HG03354 (cell line): Measurements from ENCODE around the gene LRRK1.

ENCODE experiments used
- ATAC-seq: cut with Tn5 transposase; IDR thresholded peaks from one replicate; pipeline ENCODE4 v1.9.1; 2021; ENCODE audit warnings: mild to moderate bottlenecking; ENCODE audit not compliant: unreplicated experiment, poor library complexity, severe bottlenecking

The LRRK1 gene

DNA sequence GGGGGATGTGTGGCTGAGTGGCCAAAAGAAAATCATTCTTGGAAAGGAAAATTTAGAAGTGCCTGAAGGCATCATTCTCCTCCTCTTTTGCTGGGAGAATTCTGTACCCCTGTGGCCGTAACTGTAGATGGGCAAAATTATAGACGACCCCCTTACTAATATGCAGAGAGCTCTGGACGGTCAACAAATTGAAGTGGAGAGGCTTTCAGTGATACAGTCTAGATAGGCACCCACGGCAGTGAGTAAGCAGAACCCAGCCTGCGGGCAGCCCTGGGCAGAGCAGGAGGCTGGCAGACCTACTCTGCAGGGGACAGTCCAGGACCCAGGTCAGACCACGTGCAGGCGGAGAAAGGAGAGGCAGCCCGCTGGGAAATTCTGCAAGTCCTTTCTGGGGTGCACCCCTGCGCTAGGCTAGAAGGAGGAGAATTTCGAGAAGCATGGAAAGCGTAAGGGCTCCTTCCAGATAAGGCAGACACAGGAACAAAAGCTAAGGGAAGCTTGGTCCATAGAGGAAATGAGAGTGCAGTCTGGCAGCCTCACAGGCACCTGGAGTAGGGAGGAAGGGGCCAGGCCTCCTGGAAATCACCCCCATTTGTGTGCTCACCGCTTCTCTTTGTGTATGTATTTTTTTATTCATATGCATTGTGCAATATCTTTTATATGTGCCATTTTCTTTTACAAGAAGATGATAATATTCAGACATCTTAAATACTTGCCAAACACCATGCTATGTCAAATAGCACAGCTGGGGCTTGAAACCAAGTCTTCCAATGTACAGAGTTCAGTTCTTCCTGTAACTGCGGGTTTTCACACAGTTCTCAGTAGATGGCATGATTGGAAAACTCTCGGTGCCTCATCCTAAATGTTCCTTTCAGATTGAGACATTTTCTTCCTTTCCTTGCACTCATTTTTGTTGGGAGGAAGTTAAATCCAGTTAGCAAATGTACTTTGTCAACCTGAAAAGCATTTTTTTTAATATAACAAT, 40.2 kb downstream of the LRRK1 start:
- no peak for ATAC-seq

GRCh38 chr15:100966997-100967396, 47.8 kb downstream of the LRRK1 start:
- peak; percentile 84 for ATAC-seq

DNA sequence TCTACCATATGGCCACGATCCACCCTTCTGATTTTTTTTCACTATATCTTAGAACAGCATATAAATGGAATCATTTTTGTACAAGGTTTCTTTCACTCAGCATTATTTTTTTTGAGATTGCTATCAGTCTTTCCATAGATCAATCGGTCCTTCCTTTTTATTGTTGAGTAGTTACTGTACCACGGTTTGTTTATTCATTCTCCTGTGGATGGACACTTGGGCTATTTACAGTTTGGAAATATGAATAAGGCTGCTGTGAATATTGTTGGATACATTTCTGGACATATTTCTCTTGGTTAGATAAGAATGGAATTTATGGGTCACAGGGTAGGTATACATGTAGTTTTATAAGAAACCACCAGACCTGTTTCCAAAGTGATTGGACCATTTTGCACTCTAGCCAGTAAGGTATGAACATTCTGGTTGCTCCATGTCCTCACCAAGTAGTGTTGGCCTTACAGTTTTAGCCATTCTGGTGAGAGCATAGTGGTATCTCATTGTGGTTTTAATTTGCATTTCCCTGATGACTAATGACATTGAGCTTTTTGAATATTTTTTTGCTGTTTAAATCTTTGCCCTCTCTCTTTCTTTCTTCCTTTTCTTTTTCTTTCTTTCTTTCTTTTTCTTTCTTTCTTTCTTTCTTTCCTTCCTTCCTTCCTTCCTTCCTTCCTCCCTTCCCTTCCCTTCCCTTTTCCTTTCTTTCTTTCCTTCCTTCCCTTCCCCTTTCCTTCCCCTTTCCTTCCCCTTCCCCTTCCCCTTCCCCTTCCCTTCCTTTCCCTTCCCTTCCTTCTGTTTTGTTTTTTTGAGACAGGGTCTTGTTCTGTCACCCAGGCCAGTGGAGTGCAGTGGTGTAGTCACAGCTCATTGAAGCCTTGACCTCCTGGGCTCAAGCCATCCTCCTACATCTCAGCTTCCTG, 49.2 kb downstream of the LRRK1 start:
- peak; percentile 66 for ATAC-seq

- ATAC-seq: no peak
Observed at GRCh38 chr15:100972975-100973350, 53.8 kb downstream of the LRRK1 start.

DNA sequence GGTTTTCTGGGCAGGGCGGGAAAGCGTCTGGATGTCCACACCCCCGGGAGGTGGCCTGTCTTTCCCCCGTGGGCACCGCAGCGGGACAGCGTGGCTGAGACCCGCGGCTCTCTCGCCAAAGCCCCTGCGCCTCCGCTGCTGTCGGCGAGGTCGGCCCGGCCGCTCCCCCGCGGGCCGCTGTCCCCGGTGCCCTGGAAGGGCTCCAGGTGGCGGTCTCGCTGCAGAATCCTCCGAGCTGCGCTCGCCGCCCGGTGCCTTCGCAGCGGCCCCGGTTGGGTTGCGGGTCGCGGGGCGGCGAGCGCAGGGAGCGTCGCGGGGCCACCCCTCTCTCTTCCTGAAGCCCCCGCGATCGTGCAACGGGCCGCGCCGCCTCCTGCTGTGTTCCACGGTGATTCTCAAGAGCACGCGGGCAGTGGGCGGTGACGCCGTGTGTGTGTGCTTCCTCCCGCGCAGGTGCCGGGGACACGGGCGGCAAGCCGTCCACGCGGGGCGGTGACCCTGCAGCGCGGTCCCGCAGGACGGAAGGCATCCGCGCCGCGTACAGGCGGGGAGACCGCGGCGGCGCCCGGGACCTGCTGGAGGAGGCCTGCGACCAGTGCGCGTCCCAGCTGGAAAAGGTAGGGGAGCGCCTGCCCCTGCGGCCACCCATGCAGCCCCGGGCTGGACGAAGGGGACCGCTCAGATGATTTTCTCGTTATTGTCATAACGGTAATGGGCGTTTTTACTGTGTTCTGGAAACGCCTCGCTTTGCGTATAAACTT, 54.4 kb downstream of the LRRK1 start:
- no peak for ATAC-seq

DNA sequence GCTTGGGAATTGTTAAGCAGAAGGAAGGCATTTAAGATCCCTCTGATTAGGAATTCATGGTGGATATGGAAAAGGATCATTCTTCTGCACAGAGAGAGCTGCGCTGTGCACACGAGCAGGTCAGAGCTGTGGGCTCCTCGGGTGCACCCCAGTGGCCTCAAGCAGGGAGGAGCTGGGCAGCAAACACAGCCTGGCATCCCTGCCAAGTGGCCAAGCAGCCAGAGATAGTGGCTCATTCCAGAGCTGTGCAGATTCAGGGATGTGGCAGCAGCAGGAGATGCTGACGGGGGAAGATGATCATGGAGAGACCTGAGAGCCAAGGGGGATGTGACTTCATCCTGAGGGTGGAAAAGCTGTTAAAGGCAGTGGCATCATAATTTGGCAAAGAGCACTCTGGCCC, 55.9 kb downstream of the LRRK1 start:
- ATAC-seq: no peak

- ATAC-seq: no peak
Observed at GRCh38 chr15:100980410-100981046, 61.4 kb downstream of the LRRK1 start.

GRCh38 chr15:100981086-100981485, 61.9 kb downstream of the LRRK1 start:
- ATAC-seq: no peak

DNA sequence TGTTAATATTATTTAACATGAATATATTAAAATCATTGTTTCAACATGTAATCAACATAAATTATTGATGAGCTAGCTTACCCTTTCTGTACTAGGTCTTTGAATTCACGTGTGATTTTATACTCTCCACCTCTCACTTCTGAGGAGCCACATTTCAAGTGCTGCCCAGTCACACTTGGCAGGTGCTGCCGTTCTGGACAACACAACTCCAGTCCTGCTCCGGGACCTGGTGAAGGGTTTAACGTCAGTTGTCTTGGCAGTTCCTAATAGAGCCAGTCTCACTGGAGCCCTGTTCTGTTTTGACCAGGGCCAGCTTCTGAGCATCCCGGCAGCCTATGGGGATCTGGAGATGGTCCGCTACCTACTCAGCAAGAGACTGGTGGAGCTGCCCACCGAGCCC, 64.1 kb downstream of the LRRK1 start:
- no peak for ATAC-seq

DNA sequence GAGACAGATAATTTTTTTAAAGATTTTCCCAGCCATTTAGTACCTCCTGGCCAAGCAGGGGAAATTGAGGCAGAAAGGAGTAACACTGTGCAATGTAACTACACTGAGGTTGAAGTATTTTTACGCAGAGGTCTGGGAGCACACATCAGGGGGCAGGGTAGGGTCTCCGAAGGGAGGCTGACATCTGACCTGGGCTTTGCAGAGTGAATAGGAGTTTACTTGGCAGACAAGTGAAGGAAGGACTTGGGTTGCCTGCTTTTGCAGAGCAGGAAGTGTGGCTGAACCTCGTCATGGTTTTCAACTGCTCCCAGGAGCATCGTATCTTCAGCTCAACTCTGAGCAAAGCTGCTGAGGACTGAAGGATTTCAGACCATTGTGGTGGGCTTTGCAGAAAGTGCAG, 66.2 kb downstream of the LRRK1 start:
- no peak for ATAC-seq

GRCh38 chr15:100986158-100986896, 67.2 kb downstream of the LRRK1 start:
- ATAC-seq: no peak

GRCh38 chr15:100987143-100987542, 68.0 kb downstream of the LRRK1 start:
- no peak for ATAC-seq

DNA sequence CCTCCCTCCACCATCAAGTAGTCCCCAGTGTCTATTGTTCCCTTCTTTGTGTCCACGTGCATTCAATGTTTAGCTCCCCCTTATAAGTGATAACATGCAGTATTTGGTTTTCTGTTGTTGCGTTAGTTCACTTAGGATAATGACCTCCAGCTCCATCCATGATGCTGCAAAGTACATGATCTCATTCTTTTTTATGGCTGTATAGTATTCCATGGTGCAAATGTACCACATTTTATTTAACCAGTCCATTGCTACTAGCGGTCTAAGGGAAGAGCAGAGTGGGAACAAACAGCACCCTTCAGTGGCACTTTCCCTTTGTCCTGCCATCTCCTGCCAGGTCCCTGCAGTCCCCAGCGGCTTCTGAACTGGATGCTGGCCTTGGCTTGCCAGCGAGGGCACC, 69.1 kb downstream of the LRRK1 start:
- no peak for ATAC-seq

DNA sequence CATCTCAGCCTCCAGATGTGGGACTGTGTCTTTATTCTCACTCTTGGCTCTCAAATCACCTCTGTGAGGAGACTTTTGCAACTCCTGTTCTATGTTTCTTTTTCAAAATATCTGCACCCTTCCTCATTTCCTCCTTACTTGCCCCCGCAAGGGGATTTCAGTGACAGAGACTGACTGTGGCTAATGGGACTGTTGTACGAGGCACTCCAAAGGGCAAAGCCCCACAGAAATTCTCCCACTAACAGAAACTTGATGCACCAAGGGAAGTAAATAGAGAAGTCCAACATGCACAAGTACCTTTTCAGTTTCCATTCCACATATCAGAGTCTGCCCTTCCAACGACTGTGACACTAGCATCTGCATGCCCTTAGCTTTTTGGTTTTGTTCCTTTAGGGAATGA, 69.7 kb downstream of the LRRK1 start:
- no peak for ATAC-seq

DNA sequence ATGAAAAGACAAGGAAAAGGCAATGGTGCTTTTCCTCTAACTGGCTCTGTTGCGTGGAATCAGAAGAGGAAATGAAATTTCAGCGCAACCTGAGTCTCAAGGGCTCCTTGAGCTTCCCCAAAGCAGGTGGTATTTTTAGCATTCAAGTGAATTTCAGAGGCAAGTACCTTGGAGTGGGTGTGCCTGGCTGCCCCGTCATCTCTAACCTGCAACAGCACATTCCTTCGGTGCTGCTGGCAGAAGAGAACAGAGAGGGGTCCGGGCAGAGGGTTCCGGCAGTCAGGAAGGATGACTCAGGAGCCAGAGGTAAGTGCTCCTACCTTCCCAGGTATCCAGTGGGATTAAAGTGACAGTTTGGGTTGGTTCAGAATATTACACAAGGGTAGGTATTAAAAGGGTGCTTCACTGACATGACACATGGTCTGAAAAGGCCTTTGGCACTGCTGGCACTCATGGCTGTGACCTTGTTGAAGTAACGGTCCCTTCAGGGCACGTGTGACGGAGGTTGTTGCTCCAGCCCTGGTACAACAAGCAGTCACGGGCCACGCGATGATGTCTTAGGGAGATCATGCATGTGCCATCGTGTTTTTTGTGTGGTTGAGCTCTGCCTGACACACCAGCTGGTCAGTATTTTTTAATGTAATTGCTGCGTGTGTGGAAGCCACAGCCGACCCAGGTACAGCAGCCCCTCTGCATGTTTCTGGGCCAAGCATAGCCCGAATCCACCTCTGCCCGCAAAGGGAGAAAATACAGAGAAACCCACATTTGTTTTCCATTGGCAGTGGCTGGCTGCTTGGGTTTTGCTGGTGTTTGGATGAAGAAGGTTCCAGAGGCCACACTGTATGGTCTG, 75.7 kb downstream of the LRRK1 start:
- ATAC-seq: no peak

- no peak for ATAC-seq
Observed at GRCh38 chr15:100995471-100996430, 76.6 kb downstream of the LRRK1 start.

- ATAC-seq: no peak
Observed at GRCh38 chr15:100997442-100997841, 78.3 kb downstream of the LRRK1 start.
